Measurements from ENCODE around the gene TRIM56.

GRCh38 chr7:101089876-101090275 is 4.6 kb downstream of the TRIM56 start:
- TF ChIP-seq CTCF (IDR thresholded peaks at IDR 0.05; ENCODE audit: insufficient read depth, low read length, poor library complexity, severe bottlenecking), result no peak
- TF ChIP-seq EZH2phosphoT487 (conservative IDR thresholded peaks at IDR 0.05; ENCODE audit: low read length), result no peak

Data from SU-DHL-6 (cell line).